HepG2 (cell line): ENCODE data around the gene PCBP2. TPM values are rescaled to one million over a fixed set of nuclear protein-coding genes. Genes with fewer than 3 reads are reported as not detected.

Experiments used
- TMF1 ChIP-seq: sonication (generic); formaldehyde crosslinking; IDR thresholded peaks from 2 replicates; pipeline ENCODE4 v1.8.1; 2022; ENCODE audit warnings: low read depth, missing genetic modification reagents
- ZNF777 ChIP-seq: sonication (generic); formaldehyde crosslinking; IDR thresholded peaks from 2 replicates; pipeline ENCODE4 v1.4.0; 2020; ENCODE audit warnings: missing genetic modification reagents
- polyA plus RNA-seq, 8 experiments: library from polyadenylated mRNA; depleted of rRNA in 3 of 8; stranded (reverse) in 7 of 8; unstranded in 1 of 8; fragments of >200 nt; fragmentation: Illumina TruSeq in 4 of 8; extraction: Trizol in 4 of 8; gene quantifications; 2 replicates each; pipeline versions ENCODE4 v1.2.1 to v1.2.3, GENCODE V29; 2011 to 2016; ENCODE audit warnings: low read depth in 4 of 8, missing spikeins in 1 of 8, mixed read lengths in 1 of 8; ENCODE audit not compliant: insufficient read depth in 1 of 8
- total RNA-seq, 5 experiments: library from RNA; depleted of rRNA; stranded (reverse); fragments of >200 nt; fragmentation: Illumina TruSeq; extraction: Trizol; gene quantifications; 2 replicates each; pipeline ENCODE4 v1.2.3, GENCODE V29; 2016; ENCODE audit warnings: low read depth in 1 of 5
- TF ChIP-seq, protein P1 (sequence below): sonication (generic); formaldehyde crosslinking; IDR thresholded peaks from 2 replicates; pipeline ENCODE4 v1.5.0; 2020; ENCODE audit warnings: mild to moderate bottlenecking, missing genetic modification reagents
- TF ChIP-seq, protein P2 (sequence below): sonication (generic); formaldehyde crosslinking; IDR thresholded peaks from 2 replicates; pipeline ENCODE4 v1.8.0; 2022; ENCODE audit warnings: mild to moderate bottlenecking, missing genetic modification reagents
- TF ChIP-seq, protein P3 (sequence below): sonication (generic); formaldehyde crosslinking; IDR thresholded peaks from 2 replicates; pipeline ENCODE4 v1.4.0; 2020; ENCODE audit warnings: missing genetic modification reagents

Gene PCBP2
- total and polyA plus RNA-seq, 2 of the 13 experiments (the other 11 are each of a cell fraction or from before 2014, with no cell fraction given): 154 to 345 TPM

DNA sequence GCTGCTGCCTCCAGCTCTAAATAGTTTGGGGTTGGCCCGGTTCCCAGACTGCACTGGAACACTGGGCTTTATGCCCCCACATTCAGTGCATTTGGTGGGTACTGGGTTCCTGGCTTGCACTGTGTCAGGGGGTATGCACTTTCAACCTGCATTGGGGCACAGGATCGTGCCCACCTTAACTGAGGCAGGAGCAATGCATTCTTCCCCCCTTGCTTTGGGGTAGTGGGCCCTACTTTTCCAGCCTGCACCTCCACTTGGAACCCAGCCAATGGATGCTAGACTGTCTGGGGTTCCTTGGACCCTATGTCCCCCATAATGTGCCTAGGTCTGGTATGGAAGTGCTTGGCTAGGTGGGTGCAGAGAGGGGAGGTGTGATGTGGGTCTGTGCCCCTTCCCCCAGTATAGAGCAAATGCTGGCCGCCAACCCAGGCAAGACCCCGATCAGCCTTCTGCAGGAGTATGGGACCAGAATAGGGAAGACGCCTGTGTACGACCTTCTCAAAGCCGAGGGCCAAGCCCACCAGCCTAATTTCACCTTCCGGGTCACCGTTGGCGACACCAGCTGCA, 49.8 kb downstream of the PCBP2 start (continued):
- TF ChIP-seq, protein P1, sequence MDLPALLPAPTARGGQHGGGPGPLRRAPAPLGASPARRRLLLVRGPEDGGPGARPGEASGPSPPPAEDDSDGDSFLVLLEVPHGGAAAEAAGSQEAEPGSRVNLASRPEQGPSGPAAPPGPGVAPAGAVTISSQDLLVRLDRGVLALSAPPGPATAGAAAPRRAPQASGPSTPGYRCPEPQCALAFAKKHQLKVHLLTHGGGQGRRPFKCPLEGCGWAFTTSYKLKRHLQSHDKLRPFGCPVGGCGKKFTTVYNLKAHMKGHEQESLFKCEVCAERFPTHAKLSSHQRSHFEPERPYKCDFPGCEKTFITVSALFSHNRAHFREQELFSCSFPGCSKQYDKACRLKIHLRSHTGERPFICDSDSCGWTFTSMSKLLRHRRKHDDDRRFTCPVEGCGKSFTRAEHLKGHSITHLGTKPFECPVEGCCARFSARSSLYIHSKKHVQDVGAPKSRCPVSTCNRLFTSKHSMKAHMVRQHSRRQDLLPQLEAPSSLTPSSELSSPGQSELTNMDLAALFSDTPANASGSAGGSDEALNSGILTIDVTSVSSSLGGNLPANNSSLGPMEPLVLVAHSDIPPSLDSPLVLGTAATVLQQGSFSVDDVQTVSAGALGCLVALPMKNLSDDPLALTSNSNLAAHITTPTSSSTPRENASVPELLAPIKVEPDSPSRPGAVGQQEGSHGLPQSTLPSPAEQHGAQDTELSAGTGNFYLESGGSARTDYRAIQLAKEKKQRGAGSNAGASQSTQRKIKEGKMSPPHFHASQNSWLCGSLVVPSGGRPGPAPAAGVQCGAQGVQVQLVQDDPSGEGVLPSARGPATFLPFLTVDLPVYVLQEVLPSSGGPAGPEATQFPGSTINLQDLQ: 0 out of 2 replicates have a peak, but pooled peaks have one; percentile 7
- TF ChIP-seq ZNF777 (CRISPR knock-in tag) (no peak), TMF1 (peak; percentile 17; the same call in 1 of the 2 replicates)
- TF ChIP-seq, protein P2, sequence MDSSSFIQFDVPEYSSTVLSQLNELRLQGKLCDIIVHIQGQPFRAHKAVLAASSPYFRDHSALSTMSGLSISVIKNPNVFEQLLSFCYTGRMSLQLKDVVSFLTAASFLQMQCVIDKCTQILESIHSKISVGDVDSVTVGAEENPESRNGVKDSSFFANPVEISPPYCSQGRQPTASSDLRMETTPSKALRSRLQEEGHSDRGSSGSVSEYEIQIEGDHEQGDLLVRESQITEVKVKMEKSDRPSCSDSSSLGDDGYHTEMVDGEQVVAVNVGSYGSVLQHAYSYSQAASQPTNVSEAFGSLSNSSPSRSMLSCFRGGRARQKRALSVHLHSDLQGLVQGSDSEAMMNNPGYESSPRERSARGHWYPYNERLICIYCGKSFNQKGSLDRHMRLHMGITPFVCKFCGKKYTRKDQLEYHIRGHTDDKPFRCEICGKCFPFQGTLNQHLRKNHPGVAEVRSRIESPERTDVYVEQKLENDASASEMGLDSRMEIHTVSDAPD (CRISPR knock-in tag): 0 out of 2 replicates have a peak, but pooled peaks have one; percentile 45
- TF ChIP-seq, protein P3, sequence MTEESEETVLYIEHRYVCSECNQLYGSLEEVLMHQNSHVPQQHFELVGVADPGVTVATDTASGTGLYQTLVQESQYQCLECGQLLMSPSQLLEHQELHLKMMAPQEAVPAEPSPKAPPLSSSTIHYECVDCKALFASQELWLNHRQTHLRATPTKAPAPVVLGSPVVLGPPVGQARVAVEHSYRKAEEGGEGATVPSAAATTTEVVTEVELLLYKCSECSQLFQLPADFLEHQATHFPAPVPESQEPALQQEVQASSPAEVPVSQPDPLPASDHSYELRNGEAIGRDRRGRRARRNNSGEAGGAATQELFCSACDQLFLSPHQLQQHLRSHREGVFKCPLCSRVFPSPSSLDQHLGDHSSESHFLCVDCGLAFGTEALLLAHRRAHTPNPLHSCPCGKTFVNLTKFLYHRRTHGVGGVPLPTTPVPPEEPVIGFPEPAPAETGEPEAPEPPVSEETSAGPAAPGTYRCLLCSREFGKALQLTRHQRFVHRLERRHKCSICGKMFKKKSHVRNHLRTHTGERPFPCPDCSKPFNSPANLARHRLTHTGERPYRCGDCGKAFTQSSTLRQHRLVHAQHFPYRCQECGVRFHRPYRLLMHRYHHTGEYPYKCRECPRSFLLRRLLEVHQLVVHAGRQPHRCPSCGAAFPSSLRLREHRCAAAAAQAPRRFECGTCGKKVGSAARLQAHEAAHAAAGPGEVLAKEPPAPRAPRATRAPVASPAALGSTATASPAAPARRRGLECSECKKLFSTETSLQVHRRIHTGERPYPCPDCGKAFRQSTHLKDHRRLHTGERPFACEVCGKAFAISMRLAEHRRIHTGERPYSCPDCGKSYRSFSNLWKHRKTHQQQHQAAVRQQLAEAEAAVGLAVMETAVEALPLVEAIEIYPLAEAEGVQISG: 0 out of 2 replicates have a peak, but pooled peaks have one; percentile 51
